Sigmoid colon (tissue), 4 donors: ENCODE measurements around the gene PHF13.
A peak's percentile ranks its signal among the peaks of the same experiment; 100 is the strongest.

Experiments
- CTCF ChIP-seq, 4 experiments: fragments of 450-650 bp in 3 of 4; fragments of 200-600 bp in 1 of 4; IDR thresholded peaks; one replicate each; pipeline ENCODE4 v1.5.1; 2016 to 2019; ENCODE audit warnings: antibody characterized with exemption in 4 of 4, mild to moderate bottlenecking in 3 of 4, moderate library complexity in 2 of 4
- EP300 ChIP-seq, 4 donors: sonication (generic); formaldehyde crosslinking; IDR thresholded peaks; one replicate each; pipeline ENCODE4 v1.6.1; 2017; ENCODE audit warnings: antibody characterized with exemption in 4 of 4
- POLR2A ChIP-seq, 2 donors: fragments of 450-650 bp; IDR thresholded peaks; one replicate each; pipeline ENCODE4 v1.6.1; 2016; ENCODE audit warnings: antibody characterized with exemption in 2 of 2, mild to moderate bottlenecking in 2 of 2, moderate library complexity in 2 of 2

- no peak for TF ChIP-seq EP300 (IDR thresholded peaks at IDR 0.05)
- TF ChIP-seq CTCF (IDR thresholded peaks at IDR 0.05) = no peak
- TF ChIP-seq POLR2A (IDR thresholded peaks at IDR 0.05) = peak in 1 of 2 donors; percentile 18
Observed at GRCh38 chr1:6602669-6603237, 10.8 kb upstream of the PHF13 start, which contains the start of gene KLHL21.
